Measurements from ENCODE around the gene NDUFS8.

The NDUFS8 gene

GRCh38 chr11:68052137-68052873, 21.8 kb downstream of the NDUFS8 start:
- DNase-seq = no peak

- no peak for DNase-seq
These were observed 22.6 kb downstream of the NDUFS8 start for GRCh38 chr11:68053117-68053516.

- DNase-seq = no peak
These were observed 23.7 kb downstream of the NDUFS8 start for GRCh38 chr11:68053981-68054812.

GRCh38 chr11:68056317-68057285, 26.1 kb downstream of the NDUFS8 start:
- no peak for DNase-seq

- no peak for DNase-seq
These were observed 27.3 kb downstream of the NDUFS8 start for GRCh38 chr11:68057807-68058206.

- no peak for DNase-seq
These were observed 31.0 kb downstream of the NDUFS8 start for GRCh38 chr11:68061508-68061907.

GRCh38 chr11:68064926-68065325, 34.4 kb downstream of the NDUFS8 start:
- DNase-seq = no peak

- DNase-seq = no peak
These were observed 35.4 kb downstream of the NDUFS8 start for GRCh38 chr11:68065841-68066240.

GRCh38 chr11:68066742-68067141, 36.3 kb downstream of the NDUFS8 start:
- DNase-seq = no peak

GRCh38 chr11:68067991-68068390, 37.5 kb downstream of the NDUFS8 start:
- no peak for DNase-seq

GRCh38 chr11:68071281-68072048, 41.0 kb downstream of the NDUFS8 start:
- no peak for DNase-seq

- DNase-seq = no peak
These were observed 44.3 kb downstream of the NDUFS8 start for GRCh38 chr11:68074584-68075352.

- no peak for DNase-seq
These were observed 46.0 kb downstream of the NDUFS8 start for GRCh38 chr11:68076371-68077042.

GRCh38 chr11:68077617-68078582, 47.4 kb downstream of the NDUFS8 start:
- DNase-seq = peak; percentile 96

- no peak for DNase-seq
These were observed 50.4 kb downstream of the NDUFS8 start for GRCh38 chr11:68080860-68081259.

- DNase-seq = no peak
These were observed 51.2 kb downstream of the NDUFS8 start for GRCh38 chr11:68081691-68082090.

- DNase-seq = no peak
These were observed 52.0 kb downstream of the NDUFS8 start for GRCh38 chr11:68082481-68082880.

- DNase-seq = no peak
These were observed 53.0 kb downstream of the NDUFS8 start for GRCh38 chr11:68083517-68083916.
